Measurements from ENCODE around the gene SHANK3.
"Not testable (repeated sequence)": the region's sequence is repeated elsewhere in the genome, so short reads cannot be mapped to it uniquely, and the experiment has no call there.

Gene SHANK3

GRCh38 chr22:50672471-50673230 is at the start of gene SHANK3:
SHANK3 (plus strand) TSS chr22:50672823.
- no peak for DNase-seq

- DNase-seq: no peak
Observed at GRCh38 chr22:50624347-50625130, 48.1 kb upstream of the SHANK3 start.

- DNase-seq: no peak
Observed at GRCh38 chr22:50625131-50625567, 47.5 kb upstream of the SHANK3 start.

- no peak for DNase-seq
Observed at GRCh38 chr22:50625568-50626313, 46.9 kb upstream of the SHANK3 start.

GRCh38 chr22:50626314-50626849 is 46.2 kb upstream of the SHANK3 start:
- no peak for DNase-seq

- DNase-seq: no peak
Observed at GRCh38 chr22:50626850-50627641, 45.6 kb upstream of the SHANK3 start.

GRCh38 chr22:50627642-50628542 is 44.7 kb upstream of the SHANK3 start, which contains the start of gene ARSA:
ARSA (minus strand) TSS chr22:50628152; CDS start chr22:50627779, 373 bp downstream.
- DNase-seq: peak; percentile 68

- DNase-seq: no peak
Observed at GRCh38 chr22:50628543-50629134, 44.0 kb upstream of the SHANK3 start.

GRCh38 chr22:50630376-50630775 is 42.2 kb upstream of the SHANK3 start:
- DNase-seq: no peak

- no peak for DNase-seq
Observed at GRCh38 chr22:50633086-50633485, 39.5 kb upstream of the SHANK3 start.

- DNase-seq: no peak
Observed at GRCh38 chr22:50633771-50634170, 38.9 kb upstream of the SHANK3 start.

GRCh38 chr22:50635591-50635990 is 37.0 kb upstream of the SHANK3 start:
- DNase-seq: no peak

- not testable (repeated sequence) for DNase-seq
Observed at GRCh38 chr22:50640296-50640695, 32.3 kb upstream of the SHANK3 start.

GRCh38 chr22:50640857-50641647 is 31.6 kb upstream of the SHANK3 start:
- no peak for DNase-seq

- DNase-seq: no peak
Observed at GRCh38 chr22:50641696-50642607, 30.7 kb upstream of the SHANK3 start.

GRCh38 chr22:50643021-50643820 is 29.4 kb upstream of the SHANK3 start:
- not testable (repeated sequence) for DNase-seq

- not testable (repeated sequence) for DNase-seq
Observed at GRCh38 chr22:50643821-50644101, 28.9 kb upstream of the SHANK3 start.

- no peak for DNase-seq
Observed at GRCh38 chr22:50653256-50653655, 19.4 kb upstream of the SHANK3 start.
